Right atrium auricular region (tissue), 2 donors: ENCODE results near the gene BLVRB. TPM values are rescaled to one million over a fixed set of nuclear protein-coding genes. Genes with fewer than 3 reads are reported as not detected.

ENCODE experiments used
- DNase-seq: peaks from one replicate; pipeline ENCODE4 v3.0.0-alpha.2; 2019; ENCODE audit warnings: low spot score
- H3K27ac ChIP-seq, 2 donors: fragments of 200-600 bp; sonication (generic); 1 replicate in 1 of 2; 2 replicates in 1 of 2; pipeline ENCODE4 v1.5.1; 2016 to 2019
- H3K27me3 ChIP-seq, 2 donors: fragments of 200-600 bp; sonication (generic); one replicate each; pipeline versions ENCODE4 v1.5.1 to v1.6.0; 2017 to 2019
- H3K36me3 ChIP-seq: fragments of 200-600 bp; sonication (generic); one replicate; pipeline ENCODE4 v1.5.1; 2016
- H3K4me1 ChIP-seq, 2 donors: fragments of 200-600 bp; sonication (generic); one replicate each; pipeline versions ENCODE4 v1.5.1 to v1.6.0; 2017 to 2019
- H3K4me3 ChIP-seq, 2 donors: fragments of 200-600 bp; sonication (generic); 1 replicate in 1 of 2; 2 replicates in 1 of 2; pipeline ENCODE4 v1.5.1; 2017 to 2019; ENCODE audit warnings: mild to moderate bottlenecking in 1 of 2, moderate library complexity in 1 of 2
- H3K9me3 ChIP-seq, 2 donors: fragments of 200-600 bp; sonication (generic); one replicate each; pipeline ENCODE4 v1.5.1; 2019
- CTCF ChIP-seq, 2 donors: fragments of 200-600 bp; sonication (generic); IDR thresholded peaks; one replicate each; pipeline ENCODE4 v1.5.1; 2019; ENCODE audit warnings: antibody characterized with exemption in 2 of 2
- total RNA-seq, 2 donors: library from RNA; depleted of rRNA; stranded (reverse); fragments of >200 nt; gene quantifications; one replicate each; pipeline ENCODE4 v1.1.0, GENCODE V29; 2016

The BLVRB gene
- total RNA-seq, 2 donors from 2014 or later: 123 to 199 TPM

- H3K27ac ChIP-seq: peak overlapping the region; percentile 88 to 90
- TF ChIP-seq CTCF (IDR thresholded peaks at IDR 0.05): no peak
- H3K4me1 ChIP-seq: peaks cover 0 to 24% of the 10 kb centered on the region in 2 donors
- peak overlapping the region; percentile 49 to 65 for H3K4me3 ChIP-seq
- H3K27me3 ChIP-seq: no peaks in the 10 kb centered on the region
- H3K36me3 ChIP-seq: no peaks in the 10 kb centered on the region
- H3K9me3 ChIP-seq: no peaks in the 10 kb centered on the region
- peak; percentile 91 for DNase-seq
Observed at GRCh38 chr19:40403262-40403984, 62.1 kb downstream of the BLVRB start.

- Histone ChIP-seq H3K9me3 (no peaks in the 10 kb centered on the region), H3K27me3 (no peaks in the 10 kb centered on the region), H3K4me3 (no peak overlapping the region), H3K27ac (no peak overlapping the region), H3K36me3 (no peaks in the 10 kb centered on the region), H3K4me1 (peaks cover 0 to 17% of the 10 kb centered on the region in 2 donors)
- TF ChIP-seq CTCF (IDR thresholded peaks at IDR 0.05): no peak
- DNase-seq: no peak
Observed at GRCh38 chr19:40400559-40400958, 65.0 kb downstream of the BLVRB start.

GRCh38 chr19:40398417-40399131 is 67.0 kb downstream of the BLVRB start:
- no peak for TF ChIP-seq CTCF (IDR thresholded peaks at IDR 0.05)
- peaks cover 0 to 13% of the 10 kb centered on the region in 2 donors for H3K4me1 ChIP-seq
- H3K36me3 ChIP-seq: no peaks in the 10 kb centered on the region
- no peak for DNase-seq
- no peak overlapping the region for H3K27ac ChIP-seq
- peak overlapping the region in 1 of 2 donors; percentile 11 for H3K4me3 ChIP-seq
- no peaks in the 10 kb centered on the region for H3K9me3 ChIP-seq
- no peaks in the 10 kb centered on the region for H3K27me3 ChIP-seq

Other genes starting within 250 kb of the BLVRB start
- not detected for gene TTC9B, start 247.4 kb downstream of the BLVRB start, total RNA-seq
- not detected for gene CCNP, start 239.1 kb downstream of the BLVRB start, total RNA-seq
- gene AKT2, start 180.4 kb downstream of the BLVRB start, total RNA-seq: 10 to 100 TPM; 63.3 to 76.7 TPM
- 10 to 100 TPM; 58.2 to 88.2 TPM for gene C19orf47, start 117.3 kb downstream of the BLVRB start, total RNA-seq
- gene PLD3, start 117.0 kb downstream of the BLVRB start, total RNA-seq: 100 to 1,000 TPM; 273 to 315 TPM
- gene HIPK4, start 75.6 kb downstream of the BLVRB start, total RNA-seq: 1 to 10 TPM in 1 of 2 donors, not detected in 1; 1.0 TPM
- gene PRX, start 52.4 kb downstream of the BLVRB start, total RNA-seq: 1 to 10 TPM; 4.8 to 5.1 TPM
- gene SERTAD1, start 39.8 kb downstream of the BLVRB start, total RNA-seq: 10 to 100 TPM; 12.7 to 27.2 TPM
- 10 to 100 TPM; 19.2 to 25.4 TPM for gene SERTAD3, start 21.4 kb downstream of the BLVRB start, total RNA-seq
- gene SPTBN4, start 1.3 kb upstream of the BLVRB start, total RNA-seq: 1 to 10 TPM; 5.2 to 5.5 TPM
- 10 to 100 TPM; 15.8 to 35.6 TPM for gene SHKBP1, start 111.1 kb upstream of the BLVRB start, total RNA-seq
- gene LTBP4, start 135.6 kb upstream of the BLVRB start, total RNA-seq: 100 to 1,000 TPM; 152 to 257 TPM
- gene NUMBL, start 224.9 kb upstream of the BLVRB start, total RNA-seq: 10 to 100 TPM; 11.2 to 28.1 TPM